Bronchial epithelial cell (primary cell): ENCODE results near the gene ATP4A. TPM values are rescaled to one million over a fixed set of nuclear protein-coding genes. Genes with fewer than 3 reads are reported as not detected.
"Not testable (repeated sequence)": the region's sequence is repeated elsewhere in the genome, so short reads cannot be mapped to it uniquely, and the experiment has no call there.

ENCODE experiments used
- DNase-seq: peaks from one replicate; pipeline ENCODE4 v3.0.0-alpha.2; 2010; ENCODE audit warnings: low read depth
- FAIRE-seq: peaks from 2 replicates; lab custom pipeline; 2011; peaks lifted over from hg19 to GRCh38; lab: Jason Lieb, UNC
- H3K27me3 ChIP-seq: 2 replicates; pipeline ENCODE4 v1.5.1; 2011; ENCODE audit warnings: low read length; ENCODE audit not compliant: control insufficient read depth, insufficient read depth
- H3K36me3 ChIP-seq: 2 replicates; pipeline ENCODE4 v1.5.1; 2011; ENCODE audit warnings: low read length; ENCODE audit not compliant: control insufficient read depth, insufficient read depth
- H3K4me3 ChIP-seq: 2 replicates; pipeline ENCODE4 v1.5.1; 2011; ENCODE audit warnings: mild to moderate bottlenecking, low read depth, low read length, control low read depth
- CTCF ChIP-seq: IDR thresholded peaks from 2 replicates; pipeline ENCODE4 v1.5.1; 2011; ENCODE audit warnings: mild to moderate bottlenecking, moderate library complexity, low read length, control low read depth, inconsistent platforms; ENCODE audit not compliant: insufficient read depth, severe bottlenecking
- total RNA-seq: library from RNA; depleted of rRNA; stranded (reverse); fragments of >200 nt; gene quantifications from 2 replicates; pipeline ENCODE4 v1.2.1, GENCODE V29; 2014

The ATP4A gene
- total RNA-seq, 1 donor from 2014 or later = not detected

- FAIRE-seq (no peak), DNase-seq (no peak)
- no peaks in the 10 kb centered on the region for H3K27me3 ChIP-seq
- TF ChIP-seq CTCF = no peak
- no peaks in the 10 kb centered on the region for H3K36me3 ChIP-seq
- no peak overlapping the region for H3K4me3 ChIP-seq
Measured at GRCh38 chr19:35607661-35608060, 44.2 kb upstream of the ATP4A start.

DNA sequence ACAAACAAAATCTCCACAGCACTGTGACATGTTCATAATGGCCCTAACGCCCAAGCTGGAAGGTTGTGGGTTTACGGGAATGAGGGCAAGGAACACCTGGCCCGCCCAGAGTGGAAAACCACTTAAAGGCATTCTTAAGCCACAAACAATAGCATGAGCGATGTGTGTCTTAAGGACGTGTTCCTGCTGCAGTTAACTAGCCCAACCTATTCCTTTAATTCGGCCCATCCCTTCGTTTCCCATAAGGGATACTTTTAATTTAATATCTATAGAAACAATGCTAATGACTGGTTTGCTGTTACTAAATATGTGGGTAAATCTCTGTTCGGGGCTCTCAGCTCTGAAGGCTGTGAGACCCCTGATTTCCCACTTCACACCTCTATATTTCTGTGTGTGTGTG, 43.7 kb upstream of the ATP4A start:
- H3K36me3 ChIP-seq, H3K27me3 ChIP-seq, H3K4me3 ChIP-seq, DNase-seq, FAIRE-seq: not testable (repeated sequence)

DNA sequence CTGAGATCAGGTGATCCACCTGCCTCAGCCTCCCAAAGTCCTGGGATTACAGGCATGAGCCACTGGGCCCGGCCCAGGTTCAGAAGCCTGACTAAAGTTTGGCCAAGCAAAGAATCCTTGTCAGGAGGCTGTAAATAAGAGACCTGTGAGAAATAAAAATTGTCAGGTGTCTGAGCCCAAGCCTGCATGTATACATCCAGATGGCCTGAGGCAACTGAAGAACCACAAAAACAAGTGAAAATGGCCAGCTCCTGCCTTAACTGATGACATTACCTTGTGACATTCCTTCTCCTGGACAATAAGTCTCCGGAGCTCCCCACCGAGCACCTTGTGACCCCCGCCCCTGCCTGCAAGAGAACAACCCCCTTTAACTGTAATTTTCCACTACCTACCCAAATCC, 41.0 kb upstream of the ATP4A start:
- not testable (repeated sequence) for H3K27me3 ChIP-seq, DNase-seq, H3K36me3 ChIP-seq, FAIRE-seq, H3K4me3 ChIP-seq

DNA sequence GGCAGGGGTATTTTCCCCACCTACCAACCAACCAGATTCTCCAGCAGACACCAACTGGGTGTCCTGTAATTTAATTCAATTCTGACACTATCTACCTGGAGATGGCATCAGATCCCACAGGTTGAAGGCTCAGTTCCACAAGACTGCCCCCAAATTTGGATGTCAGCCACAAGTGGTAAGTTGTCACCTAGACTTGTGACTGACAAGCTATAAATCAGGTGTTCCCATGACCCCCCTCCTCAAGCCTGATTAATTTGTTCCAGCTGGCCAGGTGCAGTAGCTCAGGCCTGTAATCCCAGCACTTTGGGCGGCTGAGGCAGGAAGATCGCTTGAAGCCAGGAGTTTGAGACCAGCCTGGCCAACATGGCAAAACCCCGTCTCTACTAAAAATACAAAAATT, 38.5 kb upstream of the ATP4A start:
- Histone ChIP-seq H3K27me3 (no peaks in the 10 kb centered on the region), H3K4me3 (no peak overlapping the region), H3K36me3 (no peaks in the 10 kb centered on the region)
- FAIRE-seq = no peak
- TF ChIP-seq CTCF = no peak
- no peak for DNase-seq

DNA sequence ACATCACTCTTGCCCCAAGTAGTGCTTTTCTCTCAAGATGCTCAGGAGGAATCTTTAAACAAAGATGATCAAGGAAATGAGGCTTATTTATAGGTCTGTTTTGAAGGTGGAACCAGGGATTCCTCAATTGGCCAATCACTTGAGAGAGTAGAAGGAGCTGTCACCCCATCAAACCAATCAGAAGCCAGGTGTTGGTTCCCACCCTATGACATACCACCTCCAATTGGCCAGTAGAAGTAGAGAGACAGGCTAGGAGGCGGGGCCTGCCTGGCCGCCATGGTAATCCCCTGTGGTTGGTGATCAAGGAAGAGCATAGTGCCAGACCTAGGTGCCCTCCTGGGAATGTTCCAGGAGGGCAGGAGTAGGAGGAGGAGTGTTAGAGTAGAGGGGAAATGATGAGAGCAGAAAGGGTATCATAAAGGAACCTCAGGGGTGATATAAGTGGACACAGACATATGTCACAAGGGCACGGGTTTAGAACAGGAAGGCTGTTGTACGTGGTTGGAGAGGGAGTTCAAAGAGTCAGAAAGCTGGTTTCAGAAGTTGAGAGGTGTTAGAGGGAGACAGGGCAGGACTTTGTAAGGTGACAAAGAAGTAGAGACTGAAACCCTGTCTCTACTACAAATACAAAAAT, 33.0 kb upstream of the ATP4A start:
- Histone ChIP-seq H3K36me3 (no peaks in the 10 kb centered on the region), H3K4me3 (no peak overlapping the region), H3K27me3 (no peaks in the 10 kb centered on the region)
- DNase-seq (no peak), FAIRE-seq (no peak)
- TF ChIP-seq CTCF = no peak

DNA sequence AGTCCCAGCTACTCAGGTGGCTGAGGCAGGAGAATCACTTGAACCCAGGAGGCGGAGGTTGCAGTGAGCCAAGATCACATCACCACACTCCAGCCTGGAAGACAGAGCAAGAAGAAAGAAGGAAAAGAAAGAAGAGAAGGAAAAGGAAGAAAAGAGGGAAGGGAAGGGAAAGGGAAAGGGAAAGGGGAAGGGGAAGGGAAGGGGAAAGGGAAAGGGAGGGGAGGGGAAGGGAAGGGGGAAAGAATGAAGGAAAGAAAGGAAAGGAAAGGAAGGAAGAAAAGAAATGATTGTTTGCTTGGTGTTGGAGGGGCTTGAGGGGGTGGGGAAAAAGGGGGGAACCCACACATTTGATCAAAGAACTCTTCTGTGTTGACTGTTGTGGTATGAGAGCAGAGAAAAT, 32.5 kb upstream of the ATP4A start:
- no peaks in the 10 kb centered on the region for H3K36me3 ChIP-seq
- FAIRE-seq (no peak), DNase-seq (no peak)
- no peaks in the 10 kb centered on the region for H3K27me3 ChIP-seq
- no peak for TF ChIP-seq CTCF
- H3K4me3 ChIP-seq = no peak overlapping the region

GRCh38 chr19:35595026-35595425, 31.6 kb upstream of the ATP4A start:
- H3K4me3 ChIP-seq, H3K27me3 ChIP-seq, DNase-seq, H3K36me3 ChIP-seq, FAIRE-seq: not testable (repeated sequence)
